Psoas muscle (tissue), 8 donors: ENCODE measurements around the gene TMPRSS15. TPM values are rescaled to one million over a fixed set of nuclear protein-coding genes. Genes with fewer than 3 reads are reported as not detected.

Experiments
- ATAC-seq, 4 donors: fragments of 200-7000 bp; cut with Tn5 transposase; one replicate each; pipeline ENCODE4 v1.9.1; 2020; ENCODE audit warnings: moderate library complexity in 3 of 4, mild to moderate bottlenecking in 2 of 4
- DNase-seq, 2 donors: peaks; one replicate each; pipeline ENCODE4 v3.0.0-alpha.2; 2020
- H3K27ac ChIP-seq: fragments of 200-600 bp; one replicate; pipeline ENCODE4 v1.8.0; 2022
- H3K27me3 ChIP-seq, 3 donors: fragments of 200-600 bp in 1 of 3; one replicate each; pipeline versions ENCODE4 v1.6.1 to v1.8.0; 2013 to 2022; ENCODE audit warnings: low read length in 2 of 3, mild to moderate bottlenecking in 2 of 3, moderate library complexity in 1 of 3; ENCODE audit not compliant: insufficient read depth in 3 of 3
- H3K36me3 ChIP-seq, 2 donors: fragments of 200-600 bp in 1 of 2; one replicate each; pipeline versions ENCODE4 v1.6.1 to v1.8.0; 2013 to 2022; ENCODE audit warnings: low read depth in 1 of 2, mild to moderate bottlenecking in 1 of 2, moderate library complexity in 1 of 2; ENCODE audit not compliant: insufficient read depth in 1 of 2
- H3K4me1 ChIP-seq: fragments of 200-600 bp; one replicate; pipeline ENCODE4 v1.8.0; 2022
- H3K4me3 ChIP-seq: fragments of 200-600 bp; one replicate; pipeline ENCODE4 v1.8.0; 2022; ENCODE audit warnings: mild to moderate bottlenecking
- H3K9me3 ChIP-seq: fragments of 200-600 bp; one replicate; pipeline ENCODE4 v1.8.0; 2022
- CTCF ChIP-seq: fragments of 200-600 bp; IDR thresholded peaks from one replicate; pipeline ENCODE4 v1.8.0; 2022; ENCODE audit warnings: antibody characterized with exemption
- WGBS, 3 donors: extraction: QIAGEN DNeasy Blood & Tissue Kit; methylation state at CpG; one replicate each; pipeline versions ENCODE4 v1.1.6 to v1.1.7; 2013; 5-methylcytosine and 5-hydroxymethylcytosine counted together
- intact Hi-C, 2 donors: fragments of 100-400 bp; cut with DNase I; formaldehyde crosslinking; loops; one replicate each; pipeline versions ENCODE4 v1.11.0 to v1.14.2; 2022
- polyA plus RNA-seq, 3 donors: library from polyadenylated mRNA; stranded (reverse); fragments of 200-250 nt; gene quantifications; one replicate each; pipeline ENCODE4 v1.2.3, GENCODE V29; 2013
- total RNA-seq, 4 donors: library from RNA; stranded (reverse); fragmentation: NEBNext Ultra II Directional in 2 of 4; extraction: Animal tissue kit (Norgen Biotek cat#: 25700) in 2 of 4; gene quantifications; one replicate each; pipeline versions ENCODE4 v1.2.1 to v1.2.4, GENCODE V29; 2021 to 2023
- donor health status: healthy with polysubstance abuse.
- donor health status: DM: no; HTN: no; CAD: no; lungs with moderate emphysema.
- donor health status: Bipolar disorder and iron deficiency.
- donor health status: healthy.
- donor health status: DM: yes; HTN: yes; CAD: no.
- donor health status: DM: no; HTN: no; CAD: no.
- donor health status: DM: no; HTN: no; CAD: no.
- donor health status: DM: yes; HTN: yes; CAD: no.

The TMPRSS15 gene
- total and polyA plus RNA-seq, 7 donors, result 0.04 TPM; not detected in 6

- Histone ChIP-seq H3K4me1 (no peaks in the 10 kb centered on the region), H3K9me3 (no peaks in the 10 kb centered on the region), H3K27ac (no peak overlapping the region), H3K4me3 (no peak overlapping the region), H3K36me3 (no peaks in the 10 kb centered on the region), H3K27me3 (no peaks in the 10 kb centered on the region)
- intact Hi-C loops, result no loop called here
- WGBS, 3 donors, result 35 to 43% (median 39%) methylated on average over 2 of the region's 2 CpGs
- ATAC-seq (no peak), DNase-seq (no peak)
- TF ChIP-seq CTCF, result no peak
Observed at GRCh38 chr21:18253221-18253620, 150.4 kb downstream of the TMPRSS15 start.

- no peak for TF ChIP-seq CTCF
- intact Hi-C loops, result no loop called here
- ATAC-seq, result no peak
- Histone ChIP-seq H3K9me3 (no peaks in the 10 kb centered on the region), H3K36me3 (no peaks in the 10 kb centered on the region), H3K4me3 (no peak overlapping the region), H3K4me1 (no peaks in the 10 kb centered on the region), H3K27me3 (no peaks in the 10 kb centered on the region), H3K27ac (no peak overlapping the region)
- WGBS, 3 donors, result 15% methylated on average over 5 of the region's 5 CpGs
- DNase-seq, result no peak
Observed at GRCh38 chr21:18252680-18253079, 150.9 kb downstream of the TMPRSS15 start.

GRCh38 chr21:18252256-18252655 lies 151.3 kb downstream of the TMPRSS15 start:
- no peak for DNase-seq
- intact Hi-C loops, result no loop called here
- WGBS, 3 donors, result 20 to 23% (median 22%) methylated on average over 4 of the region's 4 CpGs

GRCh38 chr21:18251065-18251464 lies 152.5 kb downstream of the TMPRSS15 start:
- Histone ChIP-seq H3K9me3 (no peaks in the 10 kb centered on the region), H3K4me1 (no peaks in the 10 kb centered on the region), H3K27ac (no peak overlapping the region), H3K4me3 (no peak overlapping the region), H3K27me3 (peaks cover 0 to 3% (median 0%) of the 10 kb centered on the region in 3 donors), H3K36me3 (no peaks in the 10 kb centered on the region)
- DNase-seq, result no peak
- intact Hi-C loops, result no loop called here
- no peak for ATAC-seq
- TF ChIP-seq CTCF, result no peak

More at GRCh38 chr21:18252256-18252655, 151.3 kb downstream of the TMPRSS15 start:
- TF ChIP-seq CTCF, result no peak
- no peak overlapping the region for H3K27ac ChIP-seq
- no peaks in the 10 kb centered on the region for H3K9me3 ChIP-seq
- no peak for ATAC-seq
- no peak overlapping the region for H3K4me3 ChIP-seq
- H3K36me3 ChIP-seq, result no peaks in the 10 kb centered on the region
- H3K4me1 ChIP-seq, result no peaks in the 10 kb centered on the region
- H3K27me3 ChIP-seq, result no peaks in the 10 kb centered on the region

- H3K4me1 ChIP-seq, result no peaks in the 10 kb centered on the region
- intact Hi-C loops, result no loop called here
- DNase-seq, result no peak
- H3K9me3 ChIP-seq, result no peaks in the 10 kb centered on the region
- no peak overlapping the region for H3K27ac ChIP-seq
- no peak overlapping the region for H3K4me3 ChIP-seq
- 23 to 30% (median 29%) methylated on average over 2 of the region's 2 CpGs for WGBS, 3 donors
- H3K36me3 ChIP-seq, result no peaks in the 10 kb centered on the region
- H3K27me3 ChIP-seq, result peaks cover 0 to 16% (median 5%) of the 10 kb centered on the region in 3 donors
- no peak for TF ChIP-seq CTCF
- no peak for ATAC-seq
Observed at GRCh38 chr21:18249672-18250071, 153.9 kb downstream of the TMPRSS15 start.
